ENCODE data around the gene FRY. TPM values are rescaled to one million over a fixed set of nuclear protein-coding genes. Genes with fewer than 3 reads are reported as not detected.

Gene FRY
- total RNA-seq, 1 donor from 2014 or later: 5.4 TPM

DNA sequence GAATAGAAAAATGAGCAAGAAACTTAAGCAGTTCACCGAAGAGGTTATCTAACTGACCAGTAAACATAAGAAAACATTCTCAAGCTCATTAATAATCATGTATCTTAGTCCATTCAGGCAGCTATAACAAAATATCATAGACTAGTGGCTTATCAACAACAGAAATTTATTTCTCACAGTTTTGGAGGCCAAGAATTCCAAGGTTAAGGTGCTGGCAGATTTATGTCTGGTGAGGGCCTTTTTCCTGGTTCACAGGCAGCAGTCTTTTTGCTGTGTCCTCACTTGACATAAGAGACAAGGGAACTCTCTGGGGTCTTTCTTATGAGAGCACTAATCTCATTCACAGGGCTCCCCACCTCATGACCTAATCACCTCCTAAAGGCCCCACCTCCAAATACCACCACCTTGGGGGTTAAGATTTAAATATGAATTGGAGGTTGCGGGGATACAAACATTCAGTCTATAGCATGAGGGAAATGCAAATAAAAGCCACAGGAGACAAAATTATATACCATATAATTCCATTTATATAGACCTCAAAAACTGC is 160.0 kb downstream of the FRY start:
- H3K27me3 Mint-ChIP-seq (ENCODE audit: low read depth): no peaks in the 10 kb centered on the region
- H3K4me3 Mint-ChIP-seq: no peak overlapping the region
- H3K9me3 Mint-ChIP-seq: no peaks in the 10 kb centered on the region
- TF ChIP-seq, protein P1, sequence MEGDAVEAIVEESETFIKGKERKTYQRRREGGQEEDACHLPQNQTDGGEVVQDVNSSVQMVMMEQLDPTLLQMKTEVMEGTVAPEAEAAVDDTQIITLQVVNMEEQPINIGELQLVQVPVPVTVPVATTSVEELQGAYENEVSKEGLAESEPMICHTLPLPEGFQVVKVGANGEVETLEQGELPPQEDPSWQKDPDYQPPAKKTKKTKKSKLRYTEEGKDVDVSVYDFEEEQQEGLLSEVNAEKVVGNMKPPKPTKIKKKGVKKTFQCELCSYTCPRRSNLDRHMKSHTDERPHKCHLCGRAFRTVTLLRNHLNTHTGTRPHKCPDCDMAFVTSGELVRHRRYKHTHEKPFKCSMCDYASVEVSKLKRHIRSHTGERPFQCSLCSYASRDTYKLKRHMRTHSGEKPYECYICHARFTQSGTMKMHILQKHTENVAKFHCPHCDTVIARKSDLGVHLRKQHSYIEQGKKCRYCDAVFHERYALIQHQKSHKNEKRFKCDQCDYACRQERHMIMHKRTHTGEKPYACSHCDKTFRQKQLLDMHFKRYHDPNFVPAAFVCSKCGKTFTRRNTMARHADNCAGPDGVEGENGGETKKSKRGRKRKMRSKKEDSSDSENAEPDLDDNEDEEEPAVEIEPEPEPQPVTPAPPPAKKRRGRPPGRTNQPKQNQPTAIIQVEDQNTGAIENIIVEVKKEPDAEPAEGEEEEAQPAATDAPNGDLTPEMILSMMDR (conservative IDR thresholded peaks at IDR 0.05): no peak
- H3K36me3 Mint-ChIP-seq (ENCODE audit: low read depth): no peaks in the 10 kb centered on the region
- DNase-seq (ENCODE audit: low read depth, low spot score): no peak
- no peak overlapping the region for H3K27ac Mint-ChIP-seq (ENCODE audit: unreplicated experiment)
- H3K4me1 Mint-ChIP-seq: no peaks in the 10 kb centered on the region

DNA sequence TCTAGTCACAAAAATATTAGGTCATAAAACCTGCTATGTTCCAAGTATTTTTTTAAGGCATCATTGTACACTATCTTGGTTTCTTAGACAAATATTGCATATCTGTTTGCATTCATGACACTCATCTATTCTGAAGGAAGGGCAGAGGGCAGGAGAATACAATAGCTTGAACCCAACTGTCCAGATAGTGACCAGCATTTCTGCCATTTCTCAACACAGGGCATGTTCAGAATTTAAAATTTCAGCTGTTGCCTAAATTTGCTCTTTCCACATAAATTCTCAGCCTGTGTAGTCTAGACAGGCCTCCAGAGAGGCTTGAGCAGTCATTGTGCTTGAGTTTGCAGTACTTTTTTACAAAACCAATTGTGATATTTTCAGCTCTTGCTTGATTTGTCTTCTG is 164.1 kb downstream of the FRY start:
- Mint-ChIP-seq H3K4me1 (no peaks in the 10 kb centered on the region), H3K27me3 (ENCODE audit: low read depth) (no peaks in the 10 kb centered on the region)
- no peak for DNase-seq (ENCODE audit: low read depth, low spot score)

DNA sequence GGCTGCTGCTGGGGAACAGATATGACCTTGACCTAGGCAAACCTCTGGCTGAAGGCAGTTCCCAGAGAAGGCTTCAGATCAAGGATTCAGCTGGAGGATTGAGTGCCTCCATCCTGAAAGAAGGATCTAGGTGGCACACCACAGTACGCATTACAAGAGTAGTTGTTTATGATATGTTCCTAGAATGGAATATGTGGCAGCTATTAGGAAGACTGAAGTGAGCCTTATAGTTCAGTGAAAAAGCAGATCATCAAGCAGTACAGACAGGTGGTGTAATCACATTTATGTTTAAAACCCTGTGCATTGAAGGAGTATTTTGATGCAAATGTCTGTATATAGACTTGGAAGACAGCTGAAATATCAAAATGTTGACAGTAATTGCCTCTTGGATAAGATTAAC is 167.6 kb downstream of the FRY start:
- no peaks in the 10 kb centered on the region for H3K9me3 Mint-ChIP-seq

More for the DNA sequence above, 164.1 kb downstream of the FRY start:
- Mint-ChIP-seq H3K9me3 (no peaks in the 10 kb centered on the region), H3K36me3 (ENCODE audit: low read depth) (no peaks in the 10 kb centered on the region), H3K27ac (ENCODE audit: unreplicated experiment) (no peak overlapping the region), H3K4me3 (no peak overlapping the region)
- TF ChIP-seq, protein P1 (conservative IDR thresholded peaks at IDR 0.05): no peak

DNA sequence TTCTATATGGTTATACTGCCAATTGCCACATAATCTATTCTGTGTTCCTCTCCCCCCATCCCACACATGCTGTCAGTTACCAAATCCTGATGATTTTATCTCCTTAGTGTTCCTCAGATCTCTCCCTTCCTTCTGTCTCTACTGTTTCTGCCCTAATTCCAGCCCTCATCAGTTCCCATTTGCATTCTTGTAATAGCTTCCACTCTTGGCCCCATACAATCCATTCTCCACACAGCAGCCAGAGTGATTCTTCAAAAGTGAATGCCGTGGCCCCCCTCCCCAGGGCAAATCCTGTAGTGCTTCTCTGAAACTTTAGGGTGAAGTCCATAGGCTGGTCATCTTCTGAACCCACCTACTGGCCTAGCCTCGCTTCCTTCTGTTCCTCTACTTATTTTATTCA is 169.2 kb downstream of the FRY start:
- no peak for DNase-seq (ENCODE audit: low read depth, low spot score)
- TF ChIP-seq, protein P1 (conservative IDR thresholded peaks at IDR 0.05): no peak
- no peaks in the 10 kb centered on the region for H3K36me3 Mint-ChIP-seq (ENCODE audit: low read depth)
- no peaks in the 10 kb centered on the region for H3K9me3 Mint-ChIP-seq
- no peak overlapping the region for H3K27ac Mint-ChIP-seq (ENCODE audit: unreplicated experiment)
- no peak overlapping the region for H3K4me3 Mint-ChIP-seq
- no peaks in the 10 kb centered on the region for H3K4me1 Mint-ChIP-seq
- no peaks in the 10 kb centered on the region for H3K27me3 Mint-ChIP-seq (ENCODE audit: low read depth)

More for the DNA sequence above, 167.6 kb downstream of the FRY start:
- H3K4me1 Mint-ChIP-seq: no peaks in the 10 kb centered on the region
- no peak overlapping the region for H3K27ac Mint-ChIP-seq (ENCODE audit: unreplicated experiment)
- no peak overlapping the region for H3K4me3 Mint-ChIP-seq
- no peak for DNase-seq (ENCODE audit: low read depth, low spot score)
- no peaks in the 10 kb centered on the region for H3K27me3 Mint-ChIP-seq (ENCODE audit: low read depth)
- TF ChIP-seq, protein P1 (conservative IDR thresholded peaks at IDR 0.05): no peak
- H3K36me3 Mint-ChIP-seq (ENCODE audit: low read depth): no peaks in the 10 kb centered on the region

DNA sequence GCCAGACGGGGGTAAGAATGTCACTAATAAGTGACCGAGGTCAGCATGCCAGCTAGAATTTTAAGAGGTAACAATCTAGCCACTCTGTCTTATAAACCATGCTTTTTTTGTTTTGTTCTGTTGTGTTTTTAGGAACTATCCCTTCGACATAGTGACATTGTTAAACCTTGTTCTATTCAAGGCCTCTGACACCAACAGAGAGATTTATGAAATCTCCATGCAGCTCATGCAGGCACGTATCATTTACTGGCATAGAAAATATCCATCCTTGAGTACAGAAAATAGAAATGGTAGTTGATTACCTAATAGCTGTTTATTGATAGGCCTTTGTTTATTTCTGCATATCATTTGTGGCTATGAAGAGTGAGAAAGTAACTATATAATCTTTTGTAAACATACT is 170.2 kb downstream of the FRY start:
- Mint-ChIP-seq H3K4me3 (no peak overlapping the region), H3K9me3 (no peaks in the 10 kb centered on the region), H3K27me3 (ENCODE audit: low read depth) (no peaks in the 10 kb centered on the region), H3K4me1 (no peaks in the 10 kb centered on the region), H3K36me3 (ENCODE audit: low read depth) (no peaks in the 10 kb centered on the region), H3K27ac (ENCODE audit: unreplicated experiment) (no peak overlapping the region)
- no peak for DNase-seq (ENCODE audit: low read depth, low spot score)
- TF ChIP-seq, protein P1 (conservative IDR thresholded peaks at IDR 0.05): no peak

All from neural crest cell (in vitro differentiated cells).